Stimulated activated CD4-positive, alpha-beta T cell treated with anti-CD3 and anti-CD28 coated beads, Interleukin-4, amount 100 ng/mL, for 48 hours (primary cell): ENCODE data around the gene SHFL.
A peak's percentile ranks its signal among the peaks of the same experiment; 100 is the strongest.

Experiments used
- DNase-seq, 2 donors: peaks; one replicate each; pipeline ENCODE4 v3.0.0-alpha.2; 2020; ENCODE audit warnings: low read depth in 2 of 2

The SHFL gene

GRCh38 chr19:10085641-10086590 lies at the start of gene SHFL:
Gene SHFL (plus strand): TSS chr19:10086317. CDS start chr19:10086428, 111 bp downstream.
- DNase-seq, result peak; percentile 66 to 71

- no peak for DNase-seq
Observed at GRCh38 chr19:10036601-10037071, 49.5 kb upstream of the SHFL start.

- DNase-seq, result no peak
Observed at GRCh38 chr19:10037367-10037766, 48.8 kb upstream of the SHFL start.

- no peak for DNase-seq
Observed at GRCh38 chr19:10037809-10038208, 48.3 kb upstream of the SHFL start.

GRCh38 chr19:10043286-10043927 lies 42.7 kb upstream of the SHFL start:
- no peak for DNase-seq

- DNase-seq, result no peak
Observed at GRCh38 chr19:10044390-10044789, 41.7 kb upstream of the SHFL start.

- no peak for DNase-seq
Observed at GRCh38 chr19:10045371-10045770, 40.7 kb upstream of the SHFL start.

GRCh38 chr19:10049626-10050025 lies 36.5 kb upstream of the SHFL start:
- DNase-seq, result no peak

- DNase-seq, result no peak
Observed at GRCh38 chr19:10052602-10053360, 33.3 kb upstream of the SHFL start.

GRCh38 chr19:10061717-10062310 lies 24.3 kb upstream of the SHFL start:
- DNase-seq, result no peak

- DNase-seq, result no peak
Observed at GRCh38 chr19:10068205-10068604, 17.9 kb upstream of the SHFL start.

GRCh38 chr19:10069046-10069445 lies 17.1 kb upstream of the SHFL start:
- no peak for DNase-seq

- no peak for DNase-seq
Observed at GRCh38 chr19:10070730-10071446, 15.2 kb upstream of the SHFL start.

GRCh38 chr19:10074153-10074552 lies 12.0 kb upstream of the SHFL start:
- peak in 1 of 2 donors; percentile 47 for DNase-seq

GRCh38 chr19:10076535-10076934 lies 9.6 kb upstream of the SHFL start:
- DNase-seq, result no peak

GRCh38 chr19:10078329-10078728 lies 7.8 kb upstream of the SHFL start:
- no peak for DNase-seq

- no peak for DNase-seq
Observed at GRCh38 chr19:10079031-10079453, 7.1 kb upstream of the SHFL start.

- DNase-seq, result no peak
Observed at GRCh38 chr19:10083911-10084310, 2.2 kb upstream of the SHFL start.

- DNase-seq, result no peak
Observed at GRCh38 chr19:10084803-10085202, 1.3 kb upstream of the SHFL start.

GRCh38 chr19:10086591-10087192 lies 575 bp downstream of the SHFL start:
- DNase-seq, result no peak
